HepG2 (cell line): Measurements from ENCODE around the gene AKR1A1. TPM values are rescaled to one million over a fixed set of nuclear protein-coding genes. Genes with fewer than 3 reads are reported as not detected.

ENCODE experiments used
- AGO1 ChIP-seq: fragments of 200-400 bp; formaldehyde crosslinking; IDR thresholded peaks from 2 replicates; pipeline ENCODE4 v1.6.1; 2017; ENCODE audit warnings: mild to moderate bottlenecking, low read depth, low read length, moderate library complexity; ENCODE audit not compliant: poor library complexity, severe bottlenecking
- BORCS8-MEF2B ChIP-seq: sonication (generic); formaldehyde crosslinking; IDR thresholded peaks from 2 replicates; pipeline ENCODE4 v1.8.0; 2022; ENCODE audit warnings: mild to moderate bottlenecking, missing genetic modification reagents
- CREB1 ChIP-seq, 2 experiments: fragments of 450-650 bp in 1 of 2; IDR thresholded peaks; 2 replicates each; pipeline ENCODE4 v1.6.1; 2016 to 2017; ENCODE audit warnings: control low read depth in 1 of 2, mild to moderate bottlenecking in 1 of 2, missing compliant biosample characterization in 1 of 2, missing genetic modification characterization in 1 of 2
- HOMEZ ChIP-seq: IDR thresholded peaks from 2 replicates; pipeline ENCODE4 v1.6.1; 2016; ENCODE audit warnings: low read depth
- HOXA3 ChIP-seq: sonication (generic); formaldehyde crosslinking; IDR thresholded peaks from 2 replicates; pipeline ENCODE4 v1.5.0; 2020; ENCODE audit warnings: missing genetic modification reagents
- ISL2 ChIP-seq: sonication (generic); formaldehyde crosslinking; IDR thresholded peaks from 2 replicates; pipeline ENCODE4 v1.5.0; 2020; ENCODE audit warnings: missing genetic modification reagents
- MIER2 ChIP-seq: IDR thresholded peaks from 2 replicates; pipeline ENCODE4 v1.6.1; 2016; ENCODE audit warnings: missing biosample characterization, missing genetic modification reagents
- MIXL1 ChIP-seq: IDR thresholded peaks from 2 replicates; pipeline ENCODE4 v1.6.1; 2016
- NCOR1 ChIP-seq: fragments of 200-600 bp; sonication (generic); IDR thresholded peaks from 2 replicates; pipeline ENCODE4 v1.7.0; 2017; ENCODE audit warnings: antibody characterized with exemption, low read length, borderline replicate concordance
- PCBP1 ChIP-seq: fragments of 200-400 bp; formaldehyde crosslinking; IDR thresholded peaks from 2 replicates; pipeline ENCODE4 v1.6.1; 2017; ENCODE audit warnings: mild to moderate bottlenecking, low read depth, low read length, borderline replicate concordance
- PLRG1 ChIP-seq: fragments of 450-650 bp; conservative IDR thresholded peaks from 2 replicates; pipeline ENCODE4 v1.6.1; 2016
- RFX3 ChIP-seq: IDR thresholded peaks from 2 replicates; pipeline ENCODE4 v1.6.1; 2016; ENCODE audit warnings: missing biosample characterization, missing genetic modification reagents
- SMAD3 ChIP-seq: sonication (generic); formaldehyde crosslinking; IDR thresholded peaks from 2 replicates; pipeline ENCODE4 v1.4.0; 2020; ENCODE audit warnings: missing genetic modification reagents
- SOX6 ChIP-seq, 2 experiments: fragments of 450-650 bp in 1 of 2; sonication (generic) in 1 of 2; formaldehyde crosslinking in 1 of 2; IDR thresholded peaks; 2 replicates each; pipeline versions ENCODE4 v1.4.0 to v1.6.1; 2017 to 2020; ENCODE audit warnings: antibody characterized with exemption in 1 of 2, mild to moderate bottlenecking in 1 of 2, missing genetic modification reagents in 1 of 2
- ZFX ChIP-seq: sonication (generic); formaldehyde crosslinking; IDR thresholded peaks from 2 replicates; pipeline ENCODE4 v1.4.0; 2020; ENCODE audit warnings: mild to moderate bottlenecking, low read depth, missing genetic modification reagents, moderate library complexity
- ZIK1 ChIP-seq: sonication (generic); formaldehyde crosslinking; IDR thresholded peaks from 2 replicates; pipeline ENCODE4 v1.5.0; 2020; ENCODE audit warnings: mild to moderate bottlenecking, low read depth, missing genetic modification reagents, borderline replicate concordance
- ZMAT3 ChIP-seq: sonication (generic); formaldehyde crosslinking; conservative IDR thresholded peaks from 2 replicates; pipeline ENCODE4 v1.7.0; 2021; ENCODE audit warnings: missing genetic modification reagents
- ZNF232 ChIP-seq: sonication (generic); formaldehyde crosslinking; IDR thresholded peaks from 2 replicates; pipeline ENCODE4 v1.4.0; 2020; ENCODE audit warnings: missing genetic modification reagents, borderline replicate concordance
- ZNF3 ChIP-seq: IDR thresholded peaks from 2 replicates; pipeline ENCODE4 v1.7.0; 2017; ENCODE audit warnings: inconsistent platforms
- ZNF367 ChIP-seq: sonication (generic); formaldehyde crosslinking; IDR thresholded peaks from 2 replicates; pipeline ENCODE4 v1.4.0; 2020; ENCODE audit warnings: missing genetic modification reagents, borderline replicate concordance
- ZNF441 ChIP-seq: sonication (generic); formaldehyde crosslinking; IDR thresholded peaks from 2 replicates; pipeline ENCODE4 v1.7.0; 2021; ENCODE audit warnings: missing genetic modification reagents, borderline replicate concordance
- ZNF547 ChIP-seq: sonication (generic); formaldehyde crosslinking; IDR thresholded peaks from 2 replicates; pipeline ENCODE4 v1.5.1; 2020; ENCODE audit warnings: mild to moderate bottlenecking, missing genetic modification reagents
- ZNF7 ChIP-seq: IDR thresholded peaks from 2 replicates; pipeline ENCODE4 v1.6.1; 2016; ENCODE audit warnings: missing biosample characterization, missing genetic modification reagents
- ZNF749 ChIP-seq: sonication (generic); formaldehyde crosslinking; IDR thresholded peaks from 2 replicates; pipeline ENCODE4 v1.8.0; 2022; ENCODE audit warnings: mild to moderate bottlenecking, missing genetic modification reagents, moderate library complexity, borderline replicate concordance
- ZNF75D ChIP-seq: sonication (generic); formaldehyde crosslinking; IDR thresholded peaks from 2 replicates; pipeline ENCODE4 v1.8.1; 2023; ENCODE audit warnings: missing genetic modification reagents, mild to moderate bottlenecking, borderline replicate concordance
- ZNF841 ChIP-seq: sonication (generic); formaldehyde crosslinking; IDR thresholded peaks from 2 replicates; pipeline ENCODE4 v1.8.1; 2023; ENCODE audit warnings: missing genetic modification reagents, borderline replicate concordance
- polyA plus RNA-seq, 8 experiments: library from polyadenylated mRNA; depleted of rRNA in 3 of 8; stranded (reverse) in 7 of 8; unstranded in 1 of 8; fragments of >200 nt; fragmentation: Illumina TruSeq in 4 of 8; extraction: Trizol in 4 of 8; gene quantifications; 2 replicates each; pipeline versions ENCODE4 v1.2.1 to v1.2.3, GENCODE V29; 2011 to 2016; ENCODE audit warnings: low read depth in 4 of 8, missing spikeins in 1 of 8, mixed read lengths in 1 of 8; ENCODE audit not compliant: insufficient read depth in 1 of 8
- total RNA-seq, 5 experiments: library from RNA; depleted of rRNA; stranded (reverse); fragments of >200 nt; fragmentation: Illumina TruSeq; extraction: Trizol; gene quantifications; 2 replicates each; pipeline ENCODE4 v1.2.3, GENCODE V29; 2016; ENCODE audit warnings: low read depth in 1 of 5
- TF ChIP-seq, protein P1 (sequence below): sonication (generic); formaldehyde crosslinking; IDR thresholded peaks from 2 replicates; pipeline ENCODE4 v1.4.0; 2020; ENCODE audit warnings: mild to moderate bottlenecking, missing genetic modification reagents
- TF ChIP-seq, protein P2 (sequence below): sonication (generic); formaldehyde crosslinking; IDR thresholded peaks from 2 replicates; pipeline ENCODE4 v1.5.1; 2020; ENCODE audit warnings: missing genetic modification reagents, mild to moderate bottlenecking, borderline replicate concordance

The AKR1A1 gene
- total and polyA plus RNA-seq, 2 of the 13 experiments (the other 11 are each of a cell fraction or from before 2014, with no cell fraction given) = 181 to 217 TPM

- TF ChIP-seq ZNF75D (CRISPR knock-in tag) (no peak), BORCS8-MEF2B (CRISPR knock-in tag) (no peak), ZNF3 (no peak), MIXL1 (CRISPR knock-in tag) (0 out of 2 replicates have a peak, but pooled peaks have one; percentile 32), HOXA3 (CRISPR knock-in tag) (peak; percentile 35; the same call in 1 of the 2 replicates), ZMAT3 (CRISPR knock-in tag) (no peak), PCBP1 (no peak), ZNF367 (no peak), HOMEZ (CRISPR knock-in tag) (0 out of 2 replicates have a peak, but pooled peaks have one; percentile 39), PLRG1 (no peak), ZNF441 (CRISPR knock-in tag) (no peak), ISL2 (CRISPR knock-in tag) (no peak), SOX6 (IDR thresholded peaks at IDR 0.05) (no peak), SOX6 (CRISPR knock-in tag; IDR thresholded peaks at IDR 0.05) (peak; percentile 38; the same call in 1 of the 2 replicates), ZNF547 (CRISPR knock-in tag) (no peak), SMAD3 (CRISPR knock-in tag) (no peak), NCOR1 (peak; percentile 89), ZNF841 (CRISPR knock-in tag) (no peak), AGO1 (no peak), ZFX (no peak), RFX3 (CRISPR knock-in tag) (no peak), ZNF7 (CRISPR knock-in tag) (peak; percentile 73), MIER2 (CRISPR knock-in tag) (no peak), ZIK1 (CRISPR knock-in tag) (no peak), ZNF749 (CRISPR knock-in tag) (no peak), CREB1 (IDR thresholded peaks at IDR 0.05) (no peak), CREB1 (CRISPR knock-in tag; IDR thresholded peaks at IDR 0.05) (peak; percentile 50; the same call in 1 of the 2 replicates), ZNF232 (CRISPR knock-in tag) (no peak)
- TF ChIP-seq, protein P1, sequence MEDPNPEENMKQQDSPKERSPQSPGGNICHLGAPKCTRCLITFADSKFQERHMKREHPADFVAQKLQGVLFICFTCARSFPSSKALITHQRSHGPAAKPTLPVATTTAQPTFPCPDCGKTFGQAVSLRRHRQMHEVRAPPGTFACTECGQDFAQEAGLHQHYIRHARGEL = no peak
- TF ChIP-seq, protein P2, sequence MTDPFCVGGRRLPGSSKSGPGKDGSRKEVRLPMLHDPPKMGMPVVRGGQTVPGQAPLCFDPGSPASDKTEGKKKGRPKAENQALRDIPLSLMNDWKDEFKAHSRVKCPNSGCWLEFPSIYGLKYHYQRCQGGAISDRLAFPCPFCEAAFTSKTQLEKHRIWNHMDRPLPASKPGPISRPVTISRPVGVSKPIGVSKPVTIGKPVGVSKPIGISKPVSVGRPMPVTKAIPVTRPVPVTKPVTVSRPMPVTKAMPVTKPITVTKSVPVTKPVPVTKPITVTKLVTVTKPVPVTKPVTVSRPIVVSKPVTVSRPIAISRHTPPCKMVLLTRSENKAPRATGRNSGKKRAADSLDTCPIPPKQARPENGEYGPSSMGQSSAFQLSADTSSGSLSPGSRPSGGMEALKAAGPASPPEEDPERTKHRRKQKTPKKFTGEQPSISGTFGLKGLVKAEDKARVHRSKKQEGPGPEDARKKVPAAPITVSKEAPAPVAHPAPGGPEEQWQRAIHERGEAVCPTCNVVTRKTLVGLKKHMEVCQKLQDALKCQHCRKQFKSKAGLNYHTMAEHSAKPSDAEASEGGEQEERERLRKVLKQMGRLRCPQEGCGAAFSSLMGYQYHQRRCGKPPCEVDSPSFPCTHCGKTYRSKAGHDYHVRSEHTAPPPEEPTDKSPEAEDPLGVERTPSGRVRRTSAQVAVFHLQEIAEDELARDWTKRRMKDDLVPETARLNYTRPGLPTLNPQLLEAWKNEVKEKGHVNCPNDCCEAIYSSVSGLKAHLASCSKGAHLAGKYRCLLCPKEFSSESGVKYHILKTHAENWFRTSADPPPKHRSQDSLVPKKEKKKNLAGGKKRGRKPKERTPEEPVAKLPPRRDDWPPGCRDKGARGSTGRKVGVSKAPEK = no peak
Observed at GRCh38 chr1:45545553-45546310, 4.9 kb upstream of the AKR1A1 start (continued).
